ENCODE results near the gene MAPKAP1. TPM values are rescaled to one million over a fixed set of nuclear protein-coding genes. Genes with fewer than 3 reads are reported as not detected.

MAPKAP1 gene
- total and polyA plus RNA-seq, 2 experiments from 2014 or later: 68.4 to 98.5 TPM

DNA sequence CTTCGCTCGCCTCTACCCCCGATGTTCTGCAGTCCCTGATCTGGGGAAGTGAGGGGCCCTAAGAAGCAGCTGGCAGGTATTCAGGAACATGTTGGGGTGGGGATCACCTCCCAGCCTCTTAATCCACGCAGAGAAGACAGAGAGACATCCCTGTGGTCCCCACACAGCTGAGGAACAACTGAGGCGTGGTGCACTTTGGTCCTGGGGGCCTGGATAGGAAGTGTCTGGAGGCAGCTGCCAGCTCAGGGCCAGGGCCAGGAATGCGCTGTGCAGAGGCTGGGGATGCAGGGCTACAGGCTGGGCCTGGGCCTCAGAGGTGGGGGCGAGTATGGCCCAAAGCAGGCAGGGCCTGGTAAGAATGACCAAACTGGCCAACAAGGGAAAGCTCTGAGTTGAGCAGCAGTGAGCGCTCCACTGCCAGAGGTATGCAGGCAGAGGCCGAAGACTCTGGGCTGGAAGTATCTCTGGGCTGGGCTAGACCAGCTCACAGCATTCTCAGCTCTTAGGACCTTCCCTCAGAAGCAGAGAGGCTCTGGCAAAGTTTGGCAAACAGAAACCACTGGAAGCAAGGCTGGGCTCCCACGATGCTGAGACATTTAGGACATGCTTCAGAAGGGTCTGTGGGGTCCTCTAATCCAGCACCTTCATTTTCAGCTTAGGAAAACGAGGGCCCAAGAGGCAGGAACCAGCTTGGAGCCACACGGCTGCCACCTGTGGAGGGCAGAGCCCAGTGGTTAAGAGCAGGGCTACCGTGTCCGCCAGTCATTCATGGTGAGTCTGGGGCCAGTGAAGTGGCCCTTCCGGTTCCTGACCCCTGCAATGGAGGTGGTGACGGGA, 271.0 kb downstream of the MAPKAP1 start:
- peaks cover 6% of the 10 kb centered on the region for H3K4me1 Mint-ChIP-seq
- no peaks in the 10 kb centered on the region for H3K9me3 Mint-ChIP-seq
- Histone ChIP-seq H2AFZ (no peak overlapping the region), H3K4me1 (ENCODE audit: insufficient read depth) (no peaks in the 10 kb centered on the region), H4K20me1 (replicated peaks; ENCODE audit: insufficient read depth) (0 out of 2 replicates have a peak, but pooled peaks cover 4% of the 10 kb centered on the region), H3K79me2 (replicated peaks; ENCODE audit: insufficient read depth) (no peaks in the 10 kb centered on the region), H3F3A (replicated peaks; ENCODE audit: low read depth) (no peaks in the 10 kb centered on the region), H3K4me2 (no peak overlapping the region), H3K27ac (ENCODE audit: low read depth) (no peak overlapping the region), H3K27me3 (ENCODE audit: insufficient read depth) (no peaks in the 10 kb centered on the region), H3K36me3 (ENCODE audit: insufficient read depth) (no peaks in the 10 kb centered on the region), H3K4me3 (no peak overlapping the region), H3K9me2 (ENCODE audit: insufficient read depth) (no peaks in the 10 kb centered on the region)
- H3K4me3 Mint-ChIP-seq: no peak overlapping the region
- ATAC-seq (peak; percentile 13; the same call in 1 of the 3 replicates), DNase-seq (ENCODE audit: low spot score) (no peak)
- no peaks in the 10 kb centered on the region; the same call in 1 of the 3 replicates for H3K36me3 Mint-ChIP-seq (ENCODE audit: low read depth)
- H3K27ac Mint-ChIP-seq: peak overlapping the region; percentile 72
- H3K27me3 Mint-ChIP-seq (ENCODE audit: insufficient read depth, low read depth, poor library complexity): peaks cover 14% of the 10 kb centered on the region
- TF ChIP-seq ZNF331 (CRISPR knock-in tag; IDR thresholded peaks at IDR 0.05; ENCODE audit: low read depth) (no peak), POLR2AphosphoS5 (IDR thresholded peaks at IDR 0.05; ENCODE audit: low read depth) (no peak), CREB1 (CRISPR knock-in tag; IDR thresholded peaks at IDR 0.05; ENCODE audit: low read depth) (no peak), JUNB (IDR thresholded peaks at IDR 0.05; ENCODE audit: unreplicated experiment) (no peak), STAT1 (IDR thresholded peaks at IDR 0.05; ENCODE audit: unreplicated experiment) (no peak), ZNF114 (CRISPR knock-in tag; IDR thresholded peaks at IDR 0.05) (no peak), EZH2phosphoT487 (IDR thresholded peaks at IDR 0.05; ENCODE audit: unreplicated experiment) (no peak), EZH2 (IDR thresholded peaks at IDR 0.05; ENCODE audit: low read depth, unreplicated experiment) (no peak)
- TF ChIP-seq, protein P1, sequence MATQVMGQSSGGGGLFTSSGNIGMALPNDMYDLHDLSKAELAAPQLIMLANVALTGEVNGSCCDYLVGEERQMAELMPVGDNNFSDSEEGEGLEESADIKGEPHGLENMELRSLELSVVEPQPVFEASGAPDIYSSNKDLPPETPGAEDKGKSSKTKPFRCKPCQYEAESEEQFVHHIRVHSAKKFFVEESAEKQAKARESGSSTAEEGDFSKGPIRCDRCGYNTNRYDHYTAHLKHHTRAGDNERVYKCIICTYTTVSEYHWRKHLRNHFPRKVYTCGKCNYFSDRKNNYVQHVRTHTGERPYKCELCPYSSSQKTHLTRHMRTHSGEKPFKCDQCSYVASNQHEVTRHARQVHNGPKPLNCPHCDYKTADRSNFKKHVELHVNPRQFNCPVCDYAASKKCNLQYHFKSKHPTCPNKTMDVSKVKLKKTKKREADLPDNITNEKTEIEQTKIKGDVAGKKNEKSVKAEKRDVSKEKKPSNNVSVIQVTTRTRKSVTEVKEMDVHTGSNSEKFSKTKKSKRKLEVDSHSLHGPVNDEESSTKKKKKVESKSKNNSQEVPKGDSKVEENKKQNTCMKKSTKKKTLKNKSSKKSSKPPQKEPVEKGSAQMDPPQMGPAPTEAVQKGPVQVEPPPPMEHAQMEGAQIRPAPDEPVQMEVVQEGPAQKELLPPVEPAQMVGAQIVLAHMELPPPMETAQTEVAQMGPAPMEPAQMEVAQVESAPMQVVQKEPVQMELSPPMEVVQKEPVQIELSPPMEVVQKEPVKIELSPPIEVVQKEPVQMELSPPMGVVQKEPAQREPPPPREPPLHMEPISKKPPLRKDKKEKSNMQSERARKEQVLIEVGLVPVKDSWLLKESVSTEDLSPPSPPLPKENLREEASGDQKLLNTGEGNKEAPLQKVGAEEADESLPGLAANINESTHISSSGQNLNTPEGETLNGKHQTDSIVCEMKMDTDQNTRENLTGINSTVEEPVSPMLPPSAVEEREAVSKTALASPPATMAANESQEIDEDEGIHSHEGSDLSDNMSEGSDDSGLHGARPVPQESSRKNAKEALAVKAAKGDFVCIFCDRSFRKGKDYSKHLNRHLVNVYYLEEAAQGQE (IDR thresholded peaks at IDR 0.05; ENCODE audit: unreplicated experiment): no peak
- TF ChIP-seq, protein P2, sequence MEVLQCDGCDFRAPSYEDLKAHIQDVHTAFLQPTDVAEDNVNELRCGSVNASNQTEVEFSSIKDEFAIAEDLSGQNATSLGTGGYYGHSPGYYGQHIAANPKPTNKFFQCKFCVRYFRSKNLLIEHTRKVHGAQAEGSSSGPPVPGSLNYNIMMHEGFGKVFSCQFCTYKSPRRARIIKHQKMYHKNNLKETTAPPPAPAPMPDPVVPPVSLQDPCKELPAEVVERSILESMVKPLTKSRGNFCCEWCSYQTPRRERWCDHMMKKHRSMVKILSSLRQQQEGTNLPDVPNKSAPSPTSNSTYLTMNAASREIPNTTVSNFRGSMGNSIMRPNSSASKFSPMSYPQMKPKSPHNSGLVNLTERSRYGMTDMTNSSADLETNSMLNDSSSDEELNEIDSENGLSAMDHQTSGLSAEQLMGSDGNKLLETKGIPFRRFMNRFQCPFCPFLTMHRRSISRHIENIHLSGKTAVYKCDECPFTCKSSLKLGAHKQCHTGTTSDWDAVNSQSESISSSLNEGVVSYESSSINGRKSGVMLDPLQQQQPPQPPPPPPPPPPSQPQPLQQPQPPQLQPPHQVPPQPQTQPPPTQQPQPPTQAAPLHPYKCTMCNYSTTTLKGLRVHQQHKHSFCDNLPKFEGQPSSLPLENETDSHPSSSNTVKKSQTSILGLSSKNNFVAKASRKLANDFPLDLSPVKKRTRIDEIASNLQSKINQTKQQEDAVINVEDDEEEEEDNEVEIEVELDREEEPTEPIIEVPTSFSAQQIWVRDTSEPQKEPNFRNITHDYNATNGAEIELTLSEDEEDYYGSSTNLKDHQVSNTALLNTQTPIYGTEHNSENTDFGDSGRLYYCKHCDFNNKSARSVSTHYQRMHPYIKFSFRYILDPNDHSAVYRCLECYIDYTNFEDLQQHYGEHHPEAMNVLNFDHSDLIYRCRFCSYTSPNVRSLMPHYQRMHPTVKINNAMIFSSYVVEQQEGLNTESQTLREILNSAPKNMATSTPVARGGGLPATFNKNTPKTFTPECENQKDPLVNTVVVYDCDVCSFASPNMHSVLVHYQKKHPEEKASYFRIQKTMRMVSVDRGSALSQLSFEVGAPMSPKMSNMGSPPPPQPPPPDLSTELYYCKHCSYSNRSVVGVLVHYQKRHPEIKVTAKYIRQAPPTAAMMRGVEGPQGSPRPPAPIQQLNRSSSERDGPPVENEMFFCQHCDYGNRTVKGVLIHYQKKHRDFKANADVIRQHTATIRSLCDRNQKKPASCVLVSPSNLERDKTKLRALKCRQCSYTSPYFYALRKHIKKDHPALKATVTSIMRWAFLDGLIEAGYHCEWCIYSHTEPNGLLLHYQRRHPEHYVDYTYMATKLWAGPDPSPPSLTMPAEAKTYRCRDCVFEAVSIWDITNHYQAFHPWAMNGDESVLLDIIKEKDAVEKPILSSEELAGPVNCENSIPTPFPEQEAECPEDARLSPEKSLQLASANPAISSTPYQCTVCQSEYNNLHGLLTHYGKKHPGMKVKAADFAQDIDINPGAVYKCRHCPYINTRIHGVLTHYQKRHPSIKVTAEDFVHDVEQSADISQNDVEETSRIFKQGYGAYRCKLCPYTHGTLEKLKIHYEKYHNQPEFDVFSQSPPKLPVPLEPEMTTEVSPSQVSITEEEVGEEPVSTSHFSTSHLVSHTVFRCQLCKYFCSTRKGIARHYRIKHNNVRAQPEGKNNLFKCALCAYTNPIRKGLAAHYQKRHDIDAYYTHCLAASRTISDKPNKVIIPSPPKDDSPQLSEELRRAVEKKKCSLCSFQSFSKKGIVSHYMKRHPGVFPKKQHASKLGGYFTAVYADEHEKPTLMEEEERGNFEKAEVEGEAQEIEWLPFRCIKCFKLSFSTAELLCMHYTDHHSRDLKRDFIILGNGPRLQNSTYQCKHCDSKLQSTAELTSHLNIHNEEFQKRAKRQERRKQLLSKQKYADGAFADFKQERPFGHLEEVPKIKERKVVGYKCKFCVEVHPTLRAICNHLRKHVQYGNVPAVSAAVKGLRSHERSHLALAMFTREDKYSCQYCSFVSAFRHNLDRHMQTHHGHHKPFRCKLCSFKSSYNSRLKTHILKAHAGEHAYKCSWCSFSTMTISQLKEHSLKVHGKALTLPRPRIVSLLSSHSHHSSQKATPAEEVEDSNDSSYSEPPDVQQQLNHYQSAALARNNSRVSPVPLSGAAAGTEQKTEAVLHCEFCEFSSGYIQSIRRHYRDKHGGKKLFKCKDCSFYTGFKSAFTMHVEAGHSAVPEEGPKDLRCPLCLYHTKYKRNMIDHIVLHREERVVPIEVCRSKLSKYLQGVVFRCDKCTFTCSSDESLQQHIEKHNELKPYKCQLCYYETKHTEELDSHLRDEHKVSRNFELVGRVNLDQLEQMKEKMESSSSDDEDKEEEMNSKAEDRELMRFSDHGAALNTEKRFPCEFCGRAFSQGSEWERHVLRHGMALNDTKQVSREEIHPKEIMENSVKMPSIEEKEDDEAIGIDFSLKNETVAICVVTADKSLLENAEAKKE (CRISPR knock-in tag; IDR thresholded peaks at IDR 0.05): no peak
- TF ChIP-seq, protein P3, sequence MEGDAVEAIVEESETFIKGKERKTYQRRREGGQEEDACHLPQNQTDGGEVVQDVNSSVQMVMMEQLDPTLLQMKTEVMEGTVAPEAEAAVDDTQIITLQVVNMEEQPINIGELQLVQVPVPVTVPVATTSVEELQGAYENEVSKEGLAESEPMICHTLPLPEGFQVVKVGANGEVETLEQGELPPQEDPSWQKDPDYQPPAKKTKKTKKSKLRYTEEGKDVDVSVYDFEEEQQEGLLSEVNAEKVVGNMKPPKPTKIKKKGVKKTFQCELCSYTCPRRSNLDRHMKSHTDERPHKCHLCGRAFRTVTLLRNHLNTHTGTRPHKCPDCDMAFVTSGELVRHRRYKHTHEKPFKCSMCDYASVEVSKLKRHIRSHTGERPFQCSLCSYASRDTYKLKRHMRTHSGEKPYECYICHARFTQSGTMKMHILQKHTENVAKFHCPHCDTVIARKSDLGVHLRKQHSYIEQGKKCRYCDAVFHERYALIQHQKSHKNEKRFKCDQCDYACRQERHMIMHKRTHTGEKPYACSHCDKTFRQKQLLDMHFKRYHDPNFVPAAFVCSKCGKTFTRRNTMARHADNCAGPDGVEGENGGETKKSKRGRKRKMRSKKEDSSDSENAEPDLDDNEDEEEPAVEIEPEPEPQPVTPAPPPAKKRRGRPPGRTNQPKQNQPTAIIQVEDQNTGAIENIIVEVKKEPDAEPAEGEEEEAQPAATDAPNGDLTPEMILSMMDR (conservative IDR thresholded peaks at IDR 0.05; ENCODE audit: low read depth in 2 of 2): no peak
- TF ChIP-seq, protein P4, sequence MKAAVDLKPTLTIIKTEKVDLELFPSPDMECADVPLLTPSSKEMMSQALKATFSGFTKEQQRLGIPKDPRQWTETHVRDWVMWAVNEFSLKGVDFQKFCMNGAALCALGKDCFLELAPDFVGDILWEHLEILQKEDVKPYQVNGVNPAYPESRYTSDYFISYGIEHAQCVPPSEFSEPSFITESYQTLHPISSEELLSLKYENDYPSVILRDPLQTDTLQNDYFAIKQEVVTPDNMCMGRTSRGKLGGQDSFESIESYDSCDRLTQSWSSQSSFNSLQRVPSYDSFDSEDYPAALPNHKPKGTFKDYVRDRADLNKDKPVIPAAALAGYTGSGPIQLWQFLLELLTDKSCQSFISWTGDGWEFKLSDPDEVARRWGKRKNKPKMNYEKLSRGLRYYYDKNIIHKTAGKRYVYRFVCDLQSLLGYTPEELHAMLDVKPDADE (IDR thresholded peaks at IDR 0.05): no peak

Data from GM23338 (cell line).